CD1c-positive myeloid dendritic cell (primary cell): ENCODE results near the gene CADM1.

Experiments
- DNase-seq: peaks from one replicate; pipeline ENCODE4 v3.0.0-alpha.2; 2016; ENCODE audit errors: extremely low spot score

CADM1 gene

DNA sequence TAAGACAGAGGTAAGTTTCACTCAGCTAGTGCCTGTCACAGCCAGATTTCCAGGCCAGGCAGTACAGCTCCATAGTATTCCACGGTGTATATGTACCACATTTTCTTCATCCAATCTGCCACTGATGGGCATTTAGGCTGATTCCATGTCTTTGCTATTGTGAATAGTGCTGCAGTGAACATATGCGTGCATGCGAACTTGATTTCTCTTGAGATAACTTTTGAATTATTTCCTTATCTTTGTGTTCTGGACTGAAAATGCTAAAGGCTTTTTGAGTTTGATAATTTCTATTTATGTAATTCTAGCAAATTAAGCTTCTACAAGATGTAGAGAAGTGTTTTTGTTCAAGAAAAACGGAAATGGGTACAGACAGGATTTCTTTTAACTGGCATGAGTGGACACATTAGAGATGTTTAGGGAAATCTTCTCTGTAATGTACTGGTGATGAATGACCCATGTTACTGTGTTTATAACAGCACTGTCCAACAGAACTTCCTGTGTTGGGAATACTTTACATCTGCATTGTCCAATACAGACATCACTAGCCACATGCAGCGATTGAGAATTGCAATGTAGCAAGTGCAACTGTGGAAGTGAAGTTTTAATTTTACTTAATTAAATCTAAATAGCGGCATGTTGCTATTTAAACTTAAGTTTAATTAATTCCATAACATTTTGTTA lies 151.3 kb downstream of the CADM1 start:
- DNase-seq = no peak

DNA sequence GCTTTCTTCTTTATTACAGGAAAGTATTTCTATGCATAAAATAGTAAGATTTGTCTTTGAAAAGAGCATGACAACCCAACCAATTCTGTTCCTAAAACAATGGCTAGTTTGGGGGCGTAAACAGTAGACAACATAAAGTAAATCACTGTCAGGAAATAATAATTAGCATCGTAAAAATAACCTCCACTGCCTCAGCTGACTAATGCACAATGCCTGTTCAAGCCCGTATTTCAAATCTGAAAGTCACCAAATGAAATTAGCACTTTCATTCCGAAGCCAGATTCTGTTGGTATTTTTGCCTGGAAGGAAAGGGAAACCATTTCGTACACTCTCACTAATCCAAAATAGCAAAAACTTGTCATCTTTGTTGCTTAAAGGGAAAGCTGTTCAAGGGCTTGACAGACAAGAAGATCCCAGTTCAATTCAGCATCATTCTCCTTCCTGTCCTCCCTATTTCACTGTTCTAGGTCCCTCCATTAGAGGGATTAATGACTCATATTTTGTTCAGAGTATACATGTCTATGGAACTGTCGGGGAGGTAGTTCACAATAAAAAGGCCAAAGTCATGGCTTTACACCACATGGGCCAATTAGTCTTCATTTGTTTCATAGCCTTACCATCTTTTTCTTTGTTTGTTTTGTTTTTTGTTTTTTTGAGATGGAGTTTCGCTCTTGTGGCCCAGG lies 154.7 kb downstream of the CADM1 start:
- no peak for DNase-seq

DNA sequence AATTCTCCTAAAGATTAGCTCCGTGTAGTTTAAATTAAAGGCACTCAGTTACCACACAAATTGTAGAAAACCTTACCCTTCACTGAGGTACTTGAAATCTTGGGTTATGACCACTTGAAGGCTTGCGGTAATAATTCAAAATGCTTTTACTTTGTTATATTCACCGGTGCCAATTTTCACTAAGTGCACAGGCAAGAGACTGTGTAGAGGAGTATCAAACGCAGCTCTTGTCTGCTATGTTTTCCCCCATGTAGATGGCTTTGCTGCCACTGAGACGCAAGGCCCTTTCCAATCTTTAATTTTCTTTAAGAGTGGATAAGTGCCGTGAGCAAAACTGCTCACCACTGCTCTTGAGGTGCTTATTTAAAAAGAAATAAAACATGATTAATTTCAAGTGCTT lies 155.8 kb downstream of the CADM1 start:
- DNase-seq = no peak

DNA sequence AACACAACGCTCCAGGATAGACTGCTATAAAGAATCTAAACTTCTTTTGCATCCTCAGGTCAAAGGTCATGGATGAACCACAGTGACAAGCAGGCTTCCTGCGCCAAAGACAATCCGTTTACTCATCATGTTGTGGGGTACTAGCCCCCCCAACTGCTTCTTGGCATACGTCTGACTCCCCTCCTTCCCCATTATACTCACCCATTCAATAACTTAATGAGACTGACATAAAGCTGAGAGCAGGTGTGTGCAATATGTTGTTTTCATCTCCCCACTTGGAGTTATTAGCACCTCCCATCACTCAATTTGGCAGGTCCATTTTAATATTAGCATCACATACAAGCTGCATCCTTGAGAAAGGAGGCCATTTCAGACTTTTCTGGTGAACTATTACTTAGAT lies 157.1 kb downstream of the CADM1 start:
- no peak for DNase-seq

DNA sequence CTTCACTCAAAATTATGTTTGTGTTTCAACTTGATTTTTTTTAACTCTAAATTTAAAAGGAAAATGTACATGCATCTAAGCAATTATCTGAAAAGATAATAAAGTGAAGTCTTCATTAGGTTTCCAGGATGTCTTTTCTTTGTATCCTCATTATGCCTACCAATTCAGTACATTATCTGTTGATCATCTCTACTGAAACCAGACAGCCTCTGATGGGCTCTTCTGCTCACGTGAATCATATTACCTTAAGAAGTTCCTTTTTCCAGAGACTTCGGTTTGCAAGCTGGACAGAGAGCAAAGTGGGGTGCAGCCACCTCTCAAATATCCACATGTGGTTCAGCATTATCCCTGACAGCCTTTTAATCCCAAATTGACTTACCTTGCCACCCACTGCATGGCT lies 158.4 kb downstream of the CADM1 start:
- DNase-seq = no peak

DNA sequence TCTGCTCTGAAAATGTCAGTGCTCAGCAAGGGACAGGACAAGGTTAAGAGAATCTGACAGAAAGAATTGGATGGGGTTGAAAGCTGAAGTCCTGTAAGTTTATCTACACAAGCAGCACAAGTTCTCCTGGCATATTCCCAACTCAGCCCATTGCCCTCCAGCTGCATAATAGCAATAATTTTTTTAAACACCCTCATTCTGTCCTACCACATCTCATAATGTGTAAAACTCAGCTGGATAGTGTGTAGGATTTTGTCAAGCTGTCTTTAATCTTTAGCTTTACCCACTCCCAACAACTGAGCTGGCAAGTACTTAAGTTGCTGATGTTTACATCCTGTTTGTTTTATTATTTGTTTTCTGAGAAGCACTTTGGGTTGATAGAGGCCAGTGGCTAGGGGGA lies 158.9 kb downstream of the CADM1 start:
- no peak for DNase-seq

DNA sequence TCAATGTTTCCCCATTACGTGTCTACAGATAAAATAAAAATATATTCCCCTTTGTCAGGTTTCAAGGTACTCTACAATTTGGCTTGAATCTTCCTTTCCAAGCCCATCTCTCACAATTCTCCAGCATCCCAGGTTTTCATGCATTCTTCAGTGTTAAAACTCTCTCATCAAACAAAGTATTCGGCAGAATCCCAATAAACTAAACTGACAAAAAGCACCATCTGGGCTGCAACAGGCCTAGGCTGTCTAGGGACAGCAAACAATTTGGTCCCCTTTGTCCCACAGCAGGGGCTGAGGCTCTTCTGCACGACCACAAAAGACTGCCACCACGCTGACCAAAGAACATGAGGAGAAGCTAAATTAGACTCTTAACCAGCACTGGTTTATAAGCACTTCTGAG lies 159.4 kb downstream of the CADM1 start:
- no peak for DNase-seq

DNA sequence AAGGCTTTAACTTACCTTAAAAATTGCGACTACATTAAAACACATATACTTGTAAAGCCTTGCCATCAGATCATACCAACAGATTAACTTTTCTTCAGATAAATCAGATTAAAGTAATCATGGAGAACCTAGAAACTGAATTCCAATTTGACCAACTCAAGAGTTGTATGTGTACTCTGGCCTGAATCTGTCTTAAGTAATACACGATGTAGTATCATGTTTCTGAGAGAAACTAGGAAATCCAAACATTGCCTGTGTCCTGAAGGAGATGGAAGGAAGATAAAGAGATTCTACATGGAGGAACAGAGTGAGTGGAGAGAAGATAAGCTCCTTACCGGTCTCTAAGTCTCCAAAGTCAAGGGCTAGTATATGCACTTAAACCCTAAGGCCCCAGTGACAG lies 162.1 kb downstream of the CADM1 start:
- DNase-seq = no peak

DNA sequence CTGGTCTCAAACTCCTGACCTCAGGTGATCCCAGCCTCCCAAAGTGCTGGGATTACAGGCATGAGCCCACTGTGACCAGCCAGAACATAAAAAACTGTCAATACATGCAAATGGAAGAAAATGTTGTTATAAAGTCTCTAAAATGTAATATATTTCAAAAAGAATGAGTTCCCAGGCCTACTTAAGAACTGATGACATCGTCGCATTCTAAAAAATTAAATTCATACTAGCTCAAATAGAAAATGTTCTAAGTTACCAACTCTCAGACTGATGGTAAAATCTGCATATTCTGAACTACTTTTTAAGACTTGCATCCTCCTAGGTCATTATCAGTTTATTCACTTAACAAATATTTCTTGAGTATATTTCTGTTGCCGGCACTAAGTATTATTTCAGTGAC lies 163.3 kb downstream of the CADM1 start:
- DNase-seq = no peak

DNA sequence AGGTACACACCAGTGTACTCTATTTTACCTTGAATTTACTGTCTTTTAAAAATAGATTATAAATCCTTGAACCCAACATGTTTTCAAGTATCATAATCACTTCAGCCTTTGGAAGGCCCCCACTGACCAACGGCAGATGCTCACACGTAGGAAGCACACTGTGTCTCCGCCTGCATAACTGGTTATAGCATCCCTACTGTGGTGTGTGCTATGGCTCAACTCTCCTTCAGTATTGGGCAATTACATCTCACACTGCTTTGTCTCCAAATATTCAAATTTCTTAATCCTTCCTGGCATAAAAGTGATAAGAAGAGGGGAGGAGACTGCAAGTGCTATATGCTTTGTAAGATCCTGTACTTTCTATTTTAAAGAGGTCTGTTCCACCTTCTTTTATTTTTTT lies 165.7 kb downstream of the CADM1 start:
- DNase-seq = no peak

DNA sequence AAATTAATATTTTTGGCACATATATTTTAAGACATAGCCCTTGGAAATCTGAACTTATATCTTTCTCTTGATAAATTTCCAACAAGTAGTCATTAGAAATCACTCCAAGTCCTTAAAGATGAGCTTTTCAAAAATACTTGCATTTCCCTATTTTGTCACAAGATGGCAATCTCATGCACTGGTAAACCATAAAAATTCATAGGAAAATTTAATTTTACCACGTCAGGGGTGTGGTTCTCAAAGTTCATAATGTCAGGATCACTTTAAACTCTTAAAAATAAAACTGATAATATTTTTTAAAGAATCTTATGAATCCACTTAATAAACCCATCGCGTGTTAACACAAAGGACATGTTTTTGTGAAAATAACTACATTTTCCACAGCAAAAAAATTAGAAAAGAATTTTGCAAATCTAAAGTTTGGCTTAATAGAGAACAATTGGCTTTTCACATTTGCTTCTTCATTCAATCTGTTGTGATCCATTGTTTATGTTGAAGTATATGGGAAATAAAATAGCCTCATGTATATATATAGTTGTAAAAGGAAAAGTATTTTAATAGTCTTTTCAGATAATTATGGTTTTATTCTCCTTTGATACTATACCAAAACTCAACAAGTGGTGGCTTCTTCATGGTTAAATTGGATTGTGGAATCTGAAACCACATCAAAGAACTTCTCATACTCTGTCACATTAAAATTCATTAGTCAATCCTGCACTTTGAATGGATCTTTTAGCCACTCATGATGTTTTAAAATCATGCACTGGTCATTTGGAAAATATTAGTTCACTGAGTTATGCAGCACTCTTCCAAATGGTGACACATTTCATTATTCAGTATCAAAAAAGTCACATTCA lies 169.1 kb downstream of the CADM1 start:
- DNase-seq = peak; percentile 38

DNA sequence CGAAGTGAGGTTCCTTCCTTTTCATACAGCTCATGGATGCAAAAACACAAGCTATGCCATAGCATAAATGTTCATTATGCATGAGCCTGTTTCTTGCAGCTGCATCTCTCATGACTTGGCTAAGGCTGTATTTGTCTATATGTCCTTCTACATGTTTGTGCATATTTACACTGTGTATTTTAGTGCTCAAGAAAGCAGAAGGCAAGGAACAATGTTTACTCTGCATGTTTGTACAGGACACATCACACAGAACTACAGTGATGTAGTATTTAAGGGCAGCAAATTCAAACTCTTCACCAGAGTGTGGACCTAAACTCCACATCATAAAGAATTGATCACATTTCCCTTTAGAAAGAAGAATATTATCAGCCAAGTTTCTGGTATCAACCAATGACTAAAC lies 170.3 kb downstream of the CADM1 start:
- no peak for DNase-seq

DNA sequence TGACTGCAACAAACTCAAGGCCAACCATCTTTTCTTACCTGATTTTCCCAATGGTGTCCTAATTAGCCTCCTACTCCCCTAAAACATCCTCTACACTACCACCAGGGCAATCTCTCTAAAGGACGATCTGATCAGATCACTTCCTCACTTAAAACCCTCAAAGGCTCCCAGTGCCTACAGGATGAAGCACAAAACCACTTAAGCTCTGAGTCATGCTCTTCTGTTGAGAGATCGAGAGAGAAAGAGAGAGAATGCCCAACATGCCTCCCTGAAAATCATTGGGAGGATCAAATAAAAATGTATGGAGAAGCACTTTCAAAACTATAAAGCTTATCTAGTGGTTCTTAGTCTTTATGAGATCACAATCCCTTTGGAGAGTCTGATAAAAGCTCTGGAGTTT lies 171.1 kb downstream of the CADM1 start:
- DNase-seq = no peak

DNA sequence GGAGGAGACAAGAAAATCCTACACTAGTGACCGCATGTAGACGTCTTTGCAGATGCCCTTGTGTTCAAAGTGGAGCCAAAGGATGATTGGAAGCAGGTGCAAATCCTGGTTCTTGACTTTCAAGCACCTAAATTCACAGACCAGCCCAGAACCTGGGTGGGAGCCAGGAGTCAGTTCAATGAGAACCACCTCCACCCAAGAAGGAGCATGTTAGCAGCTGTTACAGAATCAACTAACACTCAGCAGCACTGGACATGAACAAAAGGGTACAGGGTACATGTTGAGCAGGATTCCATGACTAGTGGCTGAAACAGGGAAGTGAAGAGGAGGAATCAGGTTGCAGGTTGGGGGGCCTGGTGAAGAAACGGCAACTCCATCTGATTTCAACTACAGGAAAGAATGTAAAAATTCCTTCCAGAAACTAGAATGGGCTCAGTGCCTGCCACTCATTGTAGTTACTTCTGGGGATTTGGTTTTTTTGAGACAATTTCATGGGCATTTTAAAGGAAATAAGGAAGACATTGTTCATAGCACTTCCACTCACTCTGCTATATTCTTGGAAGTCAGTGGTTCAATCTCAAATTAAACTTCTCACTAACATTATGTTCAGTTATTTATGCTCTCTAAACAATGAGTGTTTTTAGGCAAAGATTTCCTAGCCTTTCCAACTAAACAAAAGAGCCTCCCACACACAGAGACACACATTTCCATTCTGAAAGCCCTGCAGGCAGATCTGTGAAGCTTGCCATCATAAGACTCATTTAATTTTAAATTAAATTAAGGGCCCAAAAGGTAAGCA lies 173.3 kb downstream of the CADM1 start:
- DNase-seq = no peak

DNA sequence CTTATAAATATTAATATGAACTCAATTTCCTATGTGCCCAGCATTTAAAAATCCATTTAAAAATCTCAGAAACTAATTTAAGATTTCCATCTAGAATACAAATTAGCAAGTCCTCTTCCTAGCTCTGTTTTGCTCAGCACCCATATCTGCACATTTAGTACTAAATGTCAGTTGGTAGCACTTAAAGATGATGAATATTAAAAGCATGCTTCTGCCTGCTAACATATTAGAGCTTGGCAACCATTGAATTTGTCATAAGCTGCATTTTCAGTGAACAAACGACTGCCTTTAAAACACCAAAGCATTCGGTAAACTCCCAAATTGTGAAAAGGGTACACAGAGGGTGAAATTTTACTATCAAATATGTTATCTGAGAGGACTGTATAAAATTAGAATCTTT lies 177.7 kb downstream of the CADM1 start:
- no peak for DNase-seq

DNA sequence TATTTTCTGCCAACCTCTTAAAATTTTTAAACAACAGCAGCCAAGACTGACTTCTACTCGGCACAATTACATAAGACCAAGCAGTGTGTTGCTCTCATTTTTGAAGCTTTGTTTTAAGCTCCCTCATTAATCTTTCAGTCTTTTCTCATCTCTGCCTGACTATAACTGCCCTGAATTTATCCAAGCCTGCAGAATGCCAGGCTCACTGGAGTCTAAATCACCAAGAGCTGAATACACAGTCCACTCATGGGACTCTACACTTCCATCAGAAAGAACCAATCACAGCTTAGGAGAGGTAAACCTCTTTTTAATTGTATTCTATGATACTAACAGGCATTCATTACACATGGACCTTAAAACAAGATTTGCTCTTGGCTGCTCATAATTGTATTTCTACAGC lies 178.7 kb downstream of the CADM1 start:
- no peak for DNase-seq

DNA sequence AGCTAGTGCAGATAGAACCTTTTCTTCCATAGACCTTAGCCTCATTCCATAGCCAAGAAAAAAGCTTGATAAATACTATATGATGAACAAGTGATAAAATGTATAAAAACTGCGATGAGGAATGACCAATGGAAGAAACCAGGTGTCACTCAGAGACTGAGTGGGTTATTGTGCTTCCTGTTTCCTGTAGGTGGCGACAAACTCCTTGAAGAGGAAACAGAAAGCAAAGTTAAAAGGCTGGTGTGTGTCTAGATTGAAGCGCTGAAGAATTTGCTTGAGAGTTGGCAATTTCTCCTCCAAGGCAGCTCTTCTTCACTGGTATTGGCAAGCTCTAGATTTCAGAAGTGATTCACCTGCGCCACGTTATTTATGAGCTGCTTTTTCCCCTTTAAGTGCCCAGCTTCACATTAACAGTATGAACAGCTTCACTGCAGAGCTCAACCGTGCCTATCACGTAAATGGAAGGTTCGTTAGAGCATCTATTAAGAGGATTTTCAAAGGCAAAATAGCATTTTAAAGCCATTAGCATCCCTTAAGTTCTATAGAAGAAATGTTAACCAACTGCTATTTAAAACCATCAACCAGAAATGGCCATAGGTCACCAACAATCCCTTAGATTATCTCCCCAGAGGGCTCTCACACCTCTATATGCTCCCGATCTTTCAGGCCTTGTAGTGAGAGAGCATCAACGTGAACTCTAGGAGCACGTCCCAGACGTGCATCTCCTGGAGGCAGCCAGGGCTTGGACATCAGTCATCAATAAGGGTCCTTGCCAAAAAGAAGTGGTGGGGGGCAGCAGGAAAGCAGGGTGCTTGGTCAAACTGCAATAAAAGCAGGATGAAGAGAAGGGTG lies 179.4 kb downstream of the CADM1 start:
- peak; percentile 54 for DNase-seq

DNA sequence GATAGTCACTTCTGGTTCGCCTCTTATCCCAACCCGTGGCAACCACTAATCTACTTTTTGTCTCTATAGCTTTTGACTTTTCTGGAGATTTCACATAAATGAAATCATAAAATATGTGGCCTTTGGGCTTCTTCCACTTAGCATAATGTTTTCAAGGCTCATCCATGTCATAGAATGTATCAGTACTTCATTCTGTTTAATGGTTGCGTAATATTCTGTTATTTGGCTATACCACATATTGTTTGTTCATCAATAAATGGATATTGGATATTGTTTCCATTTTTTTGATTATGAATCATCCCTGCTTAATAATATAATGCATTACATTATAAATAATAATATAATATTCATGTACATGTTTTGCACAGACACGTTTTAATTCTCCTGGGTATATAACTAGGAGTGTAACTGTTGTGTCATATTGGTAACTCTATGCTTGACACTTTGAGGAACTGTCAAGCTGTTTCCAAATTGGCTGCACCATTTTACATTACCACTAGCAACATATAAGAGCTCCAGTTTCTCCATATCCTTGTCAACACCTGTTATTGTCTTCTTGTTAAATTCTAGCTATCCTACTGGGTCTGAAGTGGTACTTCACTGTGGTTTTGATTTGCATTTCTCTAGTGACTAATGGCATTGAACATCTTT lies 181.5 kb downstream of the CADM1 start:
- DNase-seq = no peak

DNA sequence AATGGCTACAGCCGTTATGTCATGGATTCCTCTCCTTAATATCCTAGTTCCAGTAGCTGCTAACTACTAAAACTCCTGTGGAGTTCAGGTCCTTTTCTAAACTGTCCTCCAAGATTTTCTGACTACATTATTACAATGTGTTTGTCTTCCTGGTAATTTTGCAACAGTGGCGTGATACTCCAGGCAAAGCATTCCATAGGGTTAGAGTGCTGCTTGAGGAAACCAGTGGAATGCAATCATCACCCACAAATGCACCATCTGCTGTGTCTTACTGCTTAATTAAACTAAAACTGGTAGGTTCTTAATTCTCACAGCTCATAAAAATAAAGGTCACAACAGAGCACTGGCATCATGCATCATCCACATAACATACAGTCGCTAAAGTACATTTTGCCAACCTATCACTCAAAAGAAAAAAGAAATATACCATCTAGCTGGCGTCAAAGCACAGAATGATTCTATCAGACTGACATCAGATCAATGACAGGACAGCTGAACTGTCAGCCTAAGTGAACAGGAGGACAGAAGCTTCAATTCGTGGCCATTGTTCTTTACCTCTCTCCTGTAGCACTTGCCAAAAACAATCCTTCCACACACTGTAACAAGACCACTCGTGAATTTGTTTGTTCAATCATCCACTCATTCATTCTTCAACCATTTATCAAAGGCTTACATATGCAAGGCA lies 182.5 kb downstream of the CADM1 start:
- no peak for DNase-seq
